HCT116 (cell line): ENCODE results near the gene OR2H2. TPM values are rescaled to one million over a fixed set of nuclear protein-coding genes. Genes with fewer than 3 reads are reported as not detected.

Experiments
- ATAC-seq: fragments of 200-7000 bp; cut with Tn5 transposase; 2 replicates; pipeline ENCODE4 v1.9.1; 2020; ENCODE audit warnings: mild to moderate bottlenecking, moderate library complexity
- BruUV-seq: library from RNA; stranded (reverse); fragments of 400-500 nt; replicated peaks from 2 replicates; lab custom pipeline; 2021; lab: Mats Ljungman, UMichigan
- CTCF ChIA-PET: fragments of 300-600 bp; sonication (Branson Sonifier 250); formaldehyde crosslinking; loops from one replicate; lab custom pipeline; 2021; ENCODE audit warnings: antibody characterized with exemption; lab: Charles Lee
- POLR2A ChIA-PET: fragments of 300-600, 350-600 bp; sonication (Branson Sonifier 250); formaldehyde crosslinking; loops from one replicate; lab custom pipeline; 2021; ENCODE audit warnings: antibody characterized with exemption; lab: Charles Lee
- RAD21 ChIA-PET, 2 experiments: fragments of 300-600 bp; sonication (Branson Sonifier 250); formaldehyde crosslinking; loops; one replicate each; lab custom pipeline; 2023; ENCODE audit warnings: low total read pairs in 2 of 2; ENCODE audit not compliant: uncharacterized antibody in 2 of 2, unreplicated experiment in 2 of 2, low non-redundant PET in 1 of 2; lab: Charles Lee
- DNase-seq: peaks from one replicate; pipeline ENCODE4 v3.0.0-alpha.2; 2010; ENCODE audit warnings: low read depth, low spot score
- H2AFZ ChIP-seq: fragments of 200-600 bp; shearing (Covaris generic), sonication (generic); 2 replicates; pipeline ENCODE4 v1.6.1; 2017; ENCODE audit warnings: low read depth, mixed run types, mixed read lengths, antibody characterized with exemption, low read length; ENCODE audit not compliant: poor library complexity, severe bottlenecking
- H3K27ac ChIP-seq: 2 replicates; pipeline ENCODE4 v1.5.1; 2012; ENCODE audit warnings: low read depth, low read length
- H3K27me3 ChIP-seq: fragments of 200-600 bp; sonication (generic); 2 replicates; pipeline ENCODE4 v1.6.1; 2016; ENCODE audit warnings: mixed run types, low read length, mixed read lengths; ENCODE audit not compliant: insufficient read depth
- H3K36me3 ChIP-seq, 2 experiments: fragments of 200-500 bp in 1 of 2; fragments of 200-600 bp in 1 of 2; sonication (Bioruptor generic) in 1 of 2; sonication (generic) in 1 of 2; 2 replicates each; pipeline versions ENCODE4 v1.5.1 to v1.6.1; 2014 to 2016; ENCODE audit warnings: low read length in 2 of 2, inconsistent platforms in 1 of 2, mixed read lengths in 1 of 2, mixed run types in 1 of 2; ENCODE audit not compliant: insufficient read depth in 2 of 2, control insufficient read depth in 1 of 2
- H3K4me1 ChIP-seq, 2 experiments: fragments of 200-600 bp in 1 of 2; sonication (generic) in 1 of 2; 2 replicates each; pipeline versions ENCODE4 v1.5.1 to v1.6.1; 2012 to 2017; ENCODE audit warnings: low read length in 2 of 2, inconsistent platforms in 1 of 2, mild to moderate bottlenecking in 1 of 2, mixed read lengths in 1 of 2, mixed run types in 1 of 2, moderate library complexity in 1 of 2; ENCODE audit not compliant: insufficient read depth in 2 of 2, control insufficient read depth in 1 of 2
- H3K4me2 ChIP-seq: fragments of 200-600 bp; sonication (generic); 2 replicates; pipeline ENCODE4 v1.6.1; 2017; ENCODE audit warnings: mixed run types, low read length, mixed read lengths
- H3K4me3 ChIP-seq, 2 experiments: fragments of 200-600 bp in 1 of 2; sonication (generic) in 1 of 2; replicated peaks in 1 of 2; 2 replicates each; pipeline ENCODE4 v1.5.1; 2011 to 2016; ENCODE audit warnings: low read length in 2 of 2, control low read depth in 1 of 2, low read depth in 1 of 2, mild to moderate bottlenecking in 1 of 2, mixed read lengths in 1 of 2, mixed run types in 1 of 2
- H3K79me2 ChIP-seq: fragments of 200-600 bp; sonication (generic); 2 replicates; pipeline ENCODE4 v1.6.1; 2017; ENCODE audit warnings: mild to moderate bottlenecking, mixed run types, low read length, moderate library complexity, mixed read lengths; ENCODE audit not compliant: insufficient read depth
- H3K9ac ChIP-seq: fragments of 200-600 bp; sonication (generic); 2 replicates; pipeline ENCODE4 v1.6.1; 2016; ENCODE audit warnings: low read length, mixed read lengths
- H3K9me2 ChIP-seq: fragments of 200-600 bp; sonication (generic), shearing (Covaris generic); 2 replicates; pipeline ENCODE4 v1.6.1; 2017; ENCODE audit warnings: mixed run types, mild to moderate bottlenecking, moderate library complexity; ENCODE audit not compliant: insufficient read depth
- H3K9me3 ChIP-seq, 2 experiments: fragments of 200-500 bp in 1 of 2; fragments of 200-600 bp in 1 of 2; sonication (Bioruptor generic) in 1 of 2; sonication (generic) in 1 of 2; 2 replicates each; pipeline ENCODE4 v1.6.1; 2014 to 2017; ENCODE audit warnings: low read length in 2 of 2, mixed read lengths in 2 of 2, inconsistent platforms in 1 of 2, low read depth in 1 of 2, mild to moderate bottlenecking in 1 of 2, mixed run types in 1 of 2, moderate library complexity in 1 of 2; ENCODE audit not compliant: control insufficient read depth in 1 of 2, insufficient read depth in 1 of 2
- H4K20me1 ChIP-seq: fragments of 200-600 bp; sonication (generic), shearing (Covaris generic); 2 replicates; pipeline ENCODE4 v1.6.1; 2017; ENCODE audit warnings: mixed run types, mild to moderate bottlenecking, moderate library complexity; ENCODE audit not compliant: insufficient read depth
- ATF3 ChIP-seq: IDR thresholded peaks from 2 replicates; pipeline ENCODE4 v1.6.1; 2012
- CTCF ChIP-seq, 3 experiments: fragments of 200-600 bp in 1 of 3; sonication (generic) in 1 of 3; IDR thresholded peaks in 2 of 3; conservative IDR thresholded peaks in 1 of 3; 2 replicates each; pipeline ENCODE4 v1.5.1; 2012 to 2017; ENCODE audit warnings: low read depth in 2 of 3, low read length in 2 of 3, antibody characterized with exemption in 1 of 3, borderline replicate concordance in 1 of 3, control low read depth in 1 of 3, mild to moderate bottlenecking in 1 of 3, mixed read lengths in 1 of 3, mixed run types in 1 of 3, moderate library complexity in 1 of 3; ENCODE audit not compliant: insufficient read depth in 1 of 3
- EGR1 ChIP-seq: IDR thresholded peaks from 2 replicates; pipeline ENCODE4 v1.6.1; 2012; ENCODE audit warnings: low read depth
- ELF1 ChIP-seq: IDR thresholded peaks from 2 replicates; pipeline ENCODE4 v1.6.1; 2012; ENCODE audit warnings: low read depth, borderline replicate concordance
- EZH2 ChIP-seq: fragments of 200-600 bp; sonication (generic); IDR thresholded peaks from 2 replicates; pipeline ENCODE4 v1.6.1; 2017; ENCODE audit warnings: antibody characterized with exemption, mixed run types
- EZH2phosphoT487 ChIP-seq: fragments of 200-600 bp; IDR thresholded peaks from 2 replicates; pipeline ENCODE4 v1.6.1; 2018; ENCODE audit warnings: antibody characterized with exemption, borderline replicate concordance
- FOSL1 ChIP-seq: IDR thresholded peaks from 2 replicates; pipeline ENCODE4 v1.6.1; 2012; ENCODE audit warnings: low read depth
- MAX ChIP-seq: IDR thresholded peaks from 2 replicates; pipeline ENCODE4 v1.6.1; 2012
- POLR2AphosphoS5 ChIP-seq: IDR thresholded peaks from 2 replicates; pipeline ENCODE4 v1.6.1; 2011; ENCODE audit warnings: mild to moderate bottlenecking, low read depth, low read length, moderate library complexity
- SIN3A ChIP-seq: IDR thresholded peaks from 2 replicates; pipeline ENCODE4 v1.6.1; 2012; ENCODE audit warnings: low read depth
- SP1 ChIP-seq: IDR thresholded peaks from 2 replicates; pipeline ENCODE4 v1.6.1; 2012; ENCODE audit warnings: low read depth
- SRF ChIP-seq: IDR thresholded peaks from 2 replicates; pipeline ENCODE4 v1.6.1; 2012; ENCODE audit warnings: low read depth
- TCF7L2 ChIP-seq: IDR thresholded peaks from 2 replicates; pipeline ENCODE4 v1.7.0; 2011; ENCODE audit warnings: borderline replicate concordance, inconsistent platforms; ENCODE audit not compliant: insufficient read depth, insufficient read length; ENCODE audit errors: extremely low read depth
- YY1 ChIP-seq: IDR thresholded peaks from 2 replicates; pipeline ENCODE4 v1.6.1; 2011; ENCODE audit warnings: low read length, low read depth, moderate library complexity, mild to moderate bottlenecking; ENCODE audit not compliant: insufficient replicate concordance; ENCODE audit errors: extremely low read depth
- ZFX ChIP-seq: fragments of 450-650 bp; IDR thresholded peaks from 2 replicates; pipeline ENCODE4 v1.6.1; 2017
- ZNF274 ChIP-seq: fragments of 200-500 bp; sonication (Bioruptor generic); IDR thresholded peaks from 2 replicates; pipeline ENCODE4 v1.6.1; 2014; ENCODE audit warnings: mild to moderate bottlenecking, low read depth, low read length, inconsistent platforms
- intact Hi-C: fragments of 100-400 bp; cut with micrococcal nuclease; formaldehyde crosslinking; loops from 2 replicates; pipeline ENCODE4 v1.10.0; 2022
- total RNA-seq: library from RNA; stranded (reverse); gene quantifications from one replicate; pipeline ENCODE4 v1.2.1, GENCODE V29; 2021; ENCODE audit not compliant: unreplicated experiment

Gene OR2H2
- total RNA-seq, 1 experiment from 2014 or later = not detected

GRCh38 chr6:29603930-29604329 is 19.0 kb downstream of the OR2H2 start:
- no peaks in the 10 kb centered on the region for H3K4me1 ChIP-seq
- intact Hi-C loops = no loop called here
- H3K27ac ChIP-seq = no peak overlapping the region
- no peaks in the 10 kb centered on the region for H3K9me2 ChIP-seq
- H3K9me3 ChIP-seq = no peaks in the 10 kb centered on the region
- H3K9ac ChIP-seq = no peak overlapping the region
- ATAC-seq (no peak), DNase-seq (no peak)
- H3K27me3 ChIP-seq = no peaks in the 10 kb centered on the region
- BruUV-seq = no TSS peak
- no peak overlapping the region for H3K4me3 ChIP-seq
- no peaks in the 10 kb centered on the region for H3K79me2 ChIP-seq
- H3K36me3 ChIP-seq = peaks cover 11 to 40% of the 10 kb centered on the region in 2 experiments; a peak in 3 of 4 replicates
- CTCF ChIA-PET = no interaction called here
- RAD21 ChIA-PET = no interaction called here
- POLR2A ChIA-PET = no interaction called here
- H3K4me2 ChIP-seq = no peak overlapping the region
- H2AFZ ChIP-seq = no peak overlapping the region
- TF ChIP-seq ATF3 = no peak
- TF ChIP-seq EGR1 = no peak
- TF ChIP-seq POLR2AphosphoS5 = no peak
- no peak for TF ChIP-seq ZFX
- TF ChIP-seq EZH2 = no peak
- TF ChIP-seq SP1 = no peak
- no peak for TF ChIP-seq SRF
- TF ChIP-seq YY1 = no peak
- TF ChIP-seq FOSL1 = no peak
- no peak for TF ChIP-seq MAX
- no peak for TF ChIP-seq ZNF274
- TF ChIP-seq TCF7L2 = no peak
- TF ChIP-seq CTCF (IDR thresholded peaks at IDR 0.05 in 2 of 3, conservative IDR thresholded peaks at IDR 0.05 in 1 of 3; ENCODE audit: borderline replicate concordance in 1 of 3, insufficient read depth in 1 of 3, low read depth in 2 of 3, low read length in 2 of 3) = no peak
- no peak for TF ChIP-seq ELF1
- TF ChIP-seq EZH2phosphoT487 = no peak
- no peak for TF ChIP-seq SIN3A
- H4K20me1 ChIP-seq = no peaks in the 10 kb centered on the region
